Skeletal muscle tissue (tissue), 1 donor: Measurements from ENCODE around the gene ALOX5. TPM values are rescaled to one million over a fixed set of nuclear protein-coding genes. Genes with fewer than 3 reads are reported as not detected.

Source experiments
- total RNA-seq: library from RNA; depleted of rRNA; stranded (reverse); fragments of >200 nt; gene quantifications from one replicate; pipeline ENCODE4 v1.2.3, GENCODE V29; 2014

ALOX5 gene
- total RNA-seq, 1 donor from 2014 or later = 3.1 TPM

Other genes with a start within 250 kb of the ALOX5 start
- not detected for gene OR13A1, start 58.6 kb upstream of the ALOX5 start, total RNA-seq